Gastrocnemius medialis (tissue), 4 donors: ENCODE measurements around the gene DGKE. TPM values are rescaled to one million over a fixed set of nuclear protein-coding genes. Genes with fewer than 3 reads are reported as not detected.

Source experiments
- ATAC-seq, 2 donors: fragments of 150-250 bp; one replicate each; pipeline ENCODE4 v1.9.1; 2016
- DNase-seq, 2 donors: peaks; one replicate each; pipeline ENCODE4 v3.0.0-alpha.2; 2019
- H3K27ac ChIP-seq, 4 donors: fragments of 200-600 bp; sonication (generic); 1 replicate in 1 of 4; 2 replicates in 3 of 4; pipeline ENCODE4 v1.5.1; 2016 to 2018; ENCODE audit warnings: mild to moderate bottlenecking in 2 of 4, moderate library complexity in 1 of 4
- H3K27me3 ChIP-seq, 3 donors: fragments of 200-600 bp; sonication (generic) in 2 of 3; 1 replicate in 1 of 3; 2 replicates in 2 of 3; pipeline versions ENCODE4 v1.5.1 to v1.6.0; 2016 to 2019; ENCODE audit warnings: mild to moderate bottlenecking in 1 of 3, moderate library complexity in 1 of 3
- H3K36me3 ChIP-seq, 2 donors: fragments of 200-600 bp; sonication (generic) in 1 of 2; one replicate each; pipeline ENCODE4 v1.5.1; 2017 to 2018
- H3K4me1 ChIP-seq, 2 donors: fragments of 200-600 bp; sonication (generic) in 1 of 2; one replicate each; pipeline ENCODE4 v1.5.1; 2016 to 2017; ENCODE audit warnings: mild to moderate bottlenecking in 2 of 2
- H3K4me3 ChIP-seq, 4 donors: fragments of 200-600 bp; sonication (generic) in 3 of 4; 1 replicate in 1 of 4; 2 replicates in 3 of 4; pipeline ENCODE4 v1.5.1; 2016 to 2019; ENCODE audit warnings: mild to moderate bottlenecking in 2 of 4
- H3K9me3 ChIP-seq, 3 donors: fragments of 200-600 bp; sonication (generic) in 2 of 3; 1 replicate in 1 of 3; 2 replicates in 2 of 3; pipeline ENCODE4 v1.5.1; 2016 to 2019
- CTCF ChIP-seq, 5 experiments: fragments of 450-650 bp in 3 of 5; fragments of 200-600 bp in 2 of 5; sonication (generic) in 2 of 5; IDR thresholded peaks in 4 of 5; conservative IDR thresholded peaks in 1 of 5; 1 replicate in 4 of 5; 2 replicates in 1 of 5; pipeline ENCODE4 v1.5.1; 2016 to 2019; ENCODE audit warnings: antibody characterized with exemption in 5 of 5, mild to moderate bottlenecking in 3 of 5, moderate library complexity in 3 of 5
- POLR2A ChIP-seq, 2 donors: fragments of 450-650 bp; IDR thresholded peaks; one replicate each; pipeline ENCODE4 v1.6.1; 2017; ENCODE audit warnings: antibody characterized with exemption in 2 of 2, mild to moderate bottlenecking in 2 of 2, moderate library complexity in 2 of 2
- in situ Hi-C, 4 donors: fragments of 200-750 bp; cut with MboI; loops; one replicate each; pipeline versions ENCODE4 v1.15.0 to v1.8.0; 2017; ENCODE audit warnings: low sequenced_read_pairs in 4 of 4
- intact Hi-C: fragments of 100-400 bp; cut with DNase I; formaldehyde crosslinking; loops from one replicate; pipeline ENCODE4 v1.15.1; 2023; ENCODE audit warnings: low total_unique reads
- total RNA-seq, 4 donors: library from RNA; depleted of rRNA; stranded (reverse); fragments of >200 nt; gene quantifications; one replicate each; pipeline versions ENCODE4 v1.1.0 to v1.2.3, GENCODE V29; 2016

Gene DGKE
- total RNA-seq, 4 donors from 2014 or later = 0.53 to 3.0 (median 1.6) TPM

GRCh38 chr17:56807723-56808122 is 26.2 kb upstream of the DGKE start:
- no peaks in the 10 kb centered on the region for H3K9me3 ChIP-seq
- no peak overlapping the region for H3K27ac ChIP-seq
- intact Hi-C loops = no loop called here
- no peak overlapping the region for H3K4me3 ChIP-seq
- in situ Hi-C loops = no loop called here
- ATAC-seq (no peak), DNase-seq (no peak)
- H3K4me1 ChIP-seq = peaks cover 0 to 2% of the 10 kb centered on the region in 2 donors
- no peaks in the 10 kb centered on the region for H3K36me3 ChIP-seq
- H3K27me3 ChIP-seq = peaks cover 0 to 2% (median 0%) of the 10 kb centered on the region in 3 donors
- TF ChIP-seq POLR2A (IDR thresholded peaks at IDR 0.05) = no peak
- TF ChIP-seq CTCF (IDR thresholded peaks at IDR 0.05 in 4 of 5, conservative IDR thresholded peaks at IDR 0.05 in 1 of 5) = no peak

DNA sequence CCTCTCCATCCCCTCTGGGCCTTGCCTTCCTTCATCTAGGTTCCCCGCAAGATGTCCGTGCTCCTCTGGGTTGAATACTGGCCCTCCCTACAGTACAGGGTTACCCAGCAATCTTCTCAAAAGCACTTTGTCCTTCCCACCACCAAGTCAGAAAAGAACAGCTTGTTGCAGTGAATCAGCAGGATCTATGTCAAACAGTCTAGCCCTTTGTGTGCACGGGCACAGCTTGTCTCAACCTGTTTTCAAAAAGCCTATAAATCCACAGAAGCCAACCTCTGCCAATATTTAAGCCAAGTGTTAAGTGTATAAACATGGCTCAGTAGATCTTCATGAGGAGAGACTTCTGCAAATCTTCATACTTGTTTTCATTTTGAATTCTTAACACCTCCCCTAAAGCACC is 25.4 kb upstream of the DGKE start:
- DNase-seq (no peak), ATAC-seq (no peak)
- peaks cover 0 to 4% (median 3%) of the 10 kb centered on the region in 3 donors for H3K27me3 ChIP-seq
- H3K9me3 ChIP-seq = no peaks in the 10 kb centered on the region
- no peaks in the 10 kb centered on the region for H3K36me3 ChIP-seq
- TF ChIP-seq POLR2A (IDR thresholded peaks at IDR 0.05) (no peak), CTCF (IDR thresholded peaks at IDR 0.05 in 4 of 5, conservative IDR thresholded peaks at IDR 0.05 in 1 of 5) (no peak)
- H3K27ac ChIP-seq = no peak overlapping the region
- in situ Hi-C loops = no loop called here
- intact Hi-C loops = no loop called here
- no peaks in the 10 kb centered on the region for H3K4me1 ChIP-seq
- H3K4me3 ChIP-seq = no peak overlapping the region

GRCh38 chr17:56809106-56809819 is 24.7 kb upstream of the DGKE start:
- H3K4me1 ChIP-seq = no peaks in the 10 kb centered on the region
- H3K27ac ChIP-seq = no peak overlapping the region
- in situ Hi-C loops (no loop called here), intact Hi-C loops (no loop called here)
- H3K9me3 ChIP-seq = no peaks in the 10 kb centered on the region
- no peaks in the 10 kb centered on the region for H3K36me3 ChIP-seq
- no peak for TF ChIP-seq POLR2A (IDR thresholded peaks at IDR 0.05)
- TF ChIP-seq CTCF (IDR thresholded peaks at IDR 0.05 in 4 of 5, conservative IDR thresholded peaks at IDR 0.05 in 1 of 5) = no peak
- no peak for ATAC-seq
- no peak for DNase-seq
- H3K4me3 ChIP-seq = no peak overlapping the region
- H3K27me3 ChIP-seq = peaks cover 0 to 4% (median 3%) of the 10 kb centered on the region in 3 donors

- DNase-seq = no peak
- in situ Hi-C loops = loop anchor here in 1 of 4 donors (10.0 kb wide), 1 partner anchor 125 kb away; no protein-coding TSS in a partner anchor
- ATAC-seq = no peak
Observed at GRCh38 chr17:56809820-56810179, 24.2 kb upstream of the DGKE start.

More at GRCh38 chr17:56809820-56810179, 24.2 kb upstream of the DGKE start:
- Histone ChIP-seq H3K27me3 (peaks cover 0 to 4% (median 3%) of the 10 kb centered on the region in 3 donors), H3K27ac (no peak overlapping the region), H3K36me3 (no peaks in the 10 kb centered on the region), H3K4me1 (no peaks in the 10 kb centered on the region), H3K9me3 (no peaks in the 10 kb centered on the region), H3K4me3 (no peak overlapping the region)
- intact Hi-C loops = no loop called here
- no peak for TF ChIP-seq CTCF (IDR thresholded peaks at IDR 0.05 in 4 of 5, conservative IDR thresholded peaks at IDR 0.05 in 1 of 5)
- TF ChIP-seq POLR2A (IDR thresholded peaks at IDR 0.05) = no peak
